ENCODE data around the gene PTPRG.

DNA sequence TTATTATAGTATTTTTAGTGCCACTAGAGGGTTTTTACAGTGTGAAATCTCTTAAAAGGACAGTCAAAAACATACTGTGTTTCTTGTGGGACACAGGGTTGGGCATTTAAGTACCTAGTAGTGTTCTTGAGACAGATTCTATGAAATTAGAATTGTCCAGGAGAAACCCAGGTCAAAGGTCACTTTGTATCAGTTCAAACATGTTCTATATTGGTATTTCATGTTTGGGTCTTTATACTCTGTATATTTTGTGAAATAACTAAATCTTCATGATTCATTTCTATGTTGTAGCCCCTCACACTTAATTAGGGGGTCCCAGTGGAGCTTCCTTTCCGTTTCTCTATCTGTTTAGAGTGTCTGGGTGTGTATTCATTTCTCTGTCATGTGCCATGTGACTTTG, 171.6 kb downstream of the PTPRG start:
- TF ChIP-seq, protein P1, sequence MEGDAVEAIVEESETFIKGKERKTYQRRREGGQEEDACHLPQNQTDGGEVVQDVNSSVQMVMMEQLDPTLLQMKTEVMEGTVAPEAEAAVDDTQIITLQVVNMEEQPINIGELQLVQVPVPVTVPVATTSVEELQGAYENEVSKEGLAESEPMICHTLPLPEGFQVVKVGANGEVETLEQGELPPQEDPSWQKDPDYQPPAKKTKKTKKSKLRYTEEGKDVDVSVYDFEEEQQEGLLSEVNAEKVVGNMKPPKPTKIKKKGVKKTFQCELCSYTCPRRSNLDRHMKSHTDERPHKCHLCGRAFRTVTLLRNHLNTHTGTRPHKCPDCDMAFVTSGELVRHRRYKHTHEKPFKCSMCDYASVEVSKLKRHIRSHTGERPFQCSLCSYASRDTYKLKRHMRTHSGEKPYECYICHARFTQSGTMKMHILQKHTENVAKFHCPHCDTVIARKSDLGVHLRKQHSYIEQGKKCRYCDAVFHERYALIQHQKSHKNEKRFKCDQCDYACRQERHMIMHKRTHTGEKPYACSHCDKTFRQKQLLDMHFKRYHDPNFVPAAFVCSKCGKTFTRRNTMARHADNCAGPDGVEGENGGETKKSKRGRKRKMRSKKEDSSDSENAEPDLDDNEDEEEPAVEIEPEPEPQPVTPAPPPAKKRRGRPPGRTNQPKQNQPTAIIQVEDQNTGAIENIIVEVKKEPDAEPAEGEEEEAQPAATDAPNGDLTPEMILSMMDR (conservative IDR thresholded peaks at IDR 0.05): no peak
- TF ChIP-seq ZFX (IDR thresholded peaks at IDR 0.05): no peak
